GM18907 (cell line): Measurements from ENCODE around the gene CELSR2.

ENCODE experiments used
- ATAC-seq: cut with Tn5 transposase; IDR thresholded peaks from one replicate; pipeline ENCODE4 v1.9.1; 2021; ENCODE audit warnings: mild to moderate bottlenecking, moderate library complexity; ENCODE audit not compliant: unreplicated experiment

The CELSR2 gene

DNA sequence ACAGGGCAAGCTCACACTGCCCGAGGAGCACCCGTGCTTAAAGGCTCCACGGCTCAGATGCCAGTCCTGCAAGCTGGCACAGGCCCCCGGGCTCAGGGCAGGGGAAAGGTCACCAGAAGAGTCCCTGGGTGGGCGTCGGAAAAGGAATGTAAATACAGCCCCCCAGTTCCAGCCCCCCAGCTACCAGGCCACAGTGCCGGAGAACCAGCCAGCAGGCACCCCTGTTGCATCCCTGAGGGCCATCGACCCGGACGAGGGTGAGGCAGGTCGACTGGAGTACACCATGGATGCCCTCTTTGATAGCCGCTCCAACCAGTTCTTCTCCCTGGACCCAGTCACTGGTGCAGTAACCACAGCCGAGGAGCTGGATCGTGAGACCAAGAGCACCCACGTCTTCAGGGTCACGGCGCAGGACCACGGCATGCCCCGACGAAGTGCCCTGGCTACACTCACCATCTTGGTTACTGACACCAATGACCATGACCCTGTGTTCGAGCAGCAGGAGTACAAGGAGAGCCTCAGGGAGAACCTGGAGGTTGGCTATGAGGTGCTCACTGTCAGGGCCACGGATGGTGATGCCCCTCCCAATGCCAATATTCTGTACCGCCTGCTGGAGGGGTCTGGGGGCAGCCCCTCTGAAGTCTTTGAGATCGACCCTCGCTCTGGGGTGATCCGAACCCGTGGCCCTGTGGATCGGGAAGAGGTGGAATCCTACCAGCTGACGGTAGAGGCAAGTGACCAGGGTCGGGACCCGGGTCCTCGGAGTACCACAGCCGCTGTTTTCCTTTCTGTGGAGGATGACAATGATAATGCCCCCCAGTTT lies 1.3 kb downstream of the CELSR2 start:
- no peak for ATAC-seq

DNA sequence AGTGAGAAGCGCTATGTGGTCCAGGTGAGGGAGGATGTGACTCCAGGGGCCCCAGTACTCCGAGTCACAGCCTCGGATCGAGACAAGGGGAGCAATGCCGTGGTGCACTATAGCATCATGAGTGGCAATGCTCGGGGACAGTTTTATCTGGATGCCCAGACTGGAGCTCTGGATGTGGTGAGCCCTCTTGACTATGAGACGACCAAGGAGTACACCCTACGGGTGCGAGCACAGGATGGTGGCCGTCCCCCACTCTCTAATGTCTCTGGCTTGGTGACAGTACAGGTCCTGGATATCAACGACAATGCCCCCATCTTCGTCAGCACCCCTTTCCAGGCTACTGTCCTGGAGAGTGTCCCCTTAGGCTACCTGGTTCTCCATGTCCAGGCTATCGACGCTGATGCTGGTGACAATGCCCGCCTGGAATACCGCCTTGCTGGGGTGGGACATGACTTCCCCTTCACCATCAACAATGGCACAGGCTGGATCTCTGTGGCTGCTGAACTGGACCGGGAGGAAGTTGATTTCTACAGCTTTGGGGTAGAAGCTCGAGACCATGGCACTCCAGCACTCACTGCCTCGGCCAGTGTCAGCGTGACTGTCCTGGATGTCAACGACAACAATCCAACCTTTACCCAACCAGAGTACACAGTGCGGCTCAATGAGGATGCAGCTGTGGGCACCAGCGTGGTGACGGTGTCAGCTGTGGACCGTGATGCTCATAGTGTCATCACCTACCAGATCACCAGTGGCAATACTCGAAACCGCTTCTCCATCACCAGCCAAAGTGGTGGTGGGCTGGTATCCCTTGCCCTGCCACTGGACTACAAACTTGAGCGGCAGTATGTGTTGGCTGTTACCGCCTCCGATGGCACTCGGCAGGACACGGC lies 2.2 kb downstream of the CELSR2 start:
- ATAC-seq, result no peak

DNA sequence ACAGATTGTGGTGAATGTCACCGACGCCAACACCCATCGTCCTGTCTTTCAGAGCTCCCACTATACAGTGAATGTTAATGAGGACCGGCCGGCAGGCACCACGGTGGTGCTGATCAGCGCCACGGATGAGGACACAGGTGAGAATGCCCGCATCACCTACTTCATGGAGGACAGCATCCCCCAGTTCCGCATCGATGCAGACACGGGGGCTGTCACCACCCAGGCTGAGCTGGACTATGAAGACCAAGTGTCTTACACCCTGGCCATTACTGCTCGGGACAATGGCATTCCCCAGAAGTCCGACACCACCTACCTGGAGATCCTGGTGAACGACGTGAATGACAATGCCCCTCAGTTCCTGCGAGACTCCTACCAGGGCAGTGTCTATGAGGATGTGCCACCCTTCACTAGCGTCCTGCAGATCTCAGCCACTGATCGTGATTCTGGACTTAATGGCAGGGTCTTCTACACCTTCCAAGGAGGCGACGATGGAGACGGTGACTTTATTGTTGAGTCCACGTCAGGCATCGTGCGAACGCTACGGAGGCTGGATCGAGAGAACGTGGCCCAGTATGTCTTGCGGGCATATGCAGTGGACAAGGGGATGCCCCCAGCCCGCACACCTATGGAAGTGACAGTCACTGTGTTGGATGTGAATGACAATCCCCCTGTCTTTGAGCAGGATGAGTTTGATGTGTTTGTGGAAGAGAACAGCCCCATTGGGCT lies 3.0 kb downstream of the CELSR2 start:
- ATAC-seq, result no peak

DNA sequence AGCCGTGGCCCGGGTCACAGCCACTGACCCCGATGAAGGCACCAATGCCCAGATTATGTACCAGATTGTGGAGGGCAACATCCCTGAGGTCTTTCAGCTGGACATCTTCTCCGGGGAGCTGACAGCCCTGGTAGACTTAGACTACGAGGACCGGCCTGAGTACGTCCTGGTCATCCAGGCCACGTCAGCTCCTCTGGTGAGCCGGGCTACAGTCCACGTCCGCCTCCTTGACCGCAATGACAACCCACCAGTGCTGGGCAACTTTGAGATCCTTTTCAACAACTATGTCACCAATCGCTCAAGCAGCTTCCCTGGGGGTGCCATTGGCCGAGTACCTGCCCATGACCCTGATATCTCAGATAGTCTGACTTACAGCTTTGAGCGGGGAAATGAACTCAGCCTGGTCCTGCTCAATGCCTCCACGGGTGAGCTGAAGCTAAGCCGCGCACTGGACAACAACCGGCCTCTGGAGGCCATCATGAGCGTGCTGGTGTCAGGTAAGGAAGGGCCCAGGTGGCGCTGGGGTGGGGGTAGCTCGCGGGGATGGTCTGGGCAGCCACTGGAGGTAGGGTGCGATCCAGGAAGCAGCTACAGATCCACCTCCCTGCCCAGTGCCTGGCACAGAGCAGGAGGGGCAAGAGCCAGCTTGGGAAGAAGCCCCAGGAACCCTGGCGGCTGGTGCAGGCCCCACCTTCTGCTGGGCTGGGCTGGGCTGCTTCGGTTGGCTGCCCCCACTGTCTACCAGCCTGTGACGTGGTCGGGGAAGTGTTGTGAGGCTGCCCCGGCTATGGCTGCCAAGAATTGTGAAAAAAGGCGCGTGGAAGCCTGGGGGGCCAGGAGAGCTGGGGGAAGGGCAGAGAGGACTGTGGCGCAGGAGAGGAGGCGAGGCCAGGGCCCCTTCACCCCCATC lies 3.8 kb downstream of the CELSR2 start:
- no peak for ATAC-seq

DNA sequence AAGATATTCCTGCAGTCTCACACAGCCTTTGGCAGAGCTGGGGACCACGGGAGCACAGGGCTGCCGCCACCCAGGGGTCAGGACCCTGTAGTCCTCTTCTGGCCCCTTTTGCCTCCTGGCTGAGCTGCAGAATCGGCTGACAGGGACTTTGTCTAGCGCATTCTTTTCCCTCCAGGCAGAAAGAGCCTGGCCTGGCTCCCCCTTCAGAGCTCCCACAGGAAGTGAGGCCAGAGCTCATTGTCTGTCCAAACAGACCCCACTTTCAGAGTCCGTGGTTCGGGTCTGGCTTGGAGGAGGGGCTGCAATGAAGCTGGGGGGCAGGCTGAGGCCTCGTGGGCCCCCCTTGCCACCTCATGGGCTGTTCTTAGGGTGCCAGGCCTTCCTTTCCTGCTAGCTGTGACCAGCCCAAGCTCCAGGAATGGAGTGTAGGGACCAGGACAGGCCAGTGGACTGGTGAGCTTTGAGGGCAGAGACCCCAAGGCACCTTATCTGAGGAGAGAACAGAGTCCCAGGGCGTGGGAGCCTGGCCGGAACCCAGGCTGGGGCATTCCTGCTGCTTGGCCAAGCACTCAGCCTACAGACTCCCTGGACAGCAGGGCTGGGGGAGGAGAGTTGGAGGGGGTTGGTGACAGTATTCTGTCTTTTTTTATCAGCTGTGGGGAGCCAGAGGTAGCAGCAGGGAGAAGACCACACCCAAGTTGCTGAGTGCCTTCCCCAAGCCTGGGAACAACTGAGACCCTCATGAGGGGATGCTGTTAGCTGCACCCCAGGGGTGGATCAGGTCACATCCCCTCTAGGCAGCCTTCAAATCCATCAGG lies 4.7 kb downstream of the CELSR2 start:
- no peak for ATAC-seq

DNA sequence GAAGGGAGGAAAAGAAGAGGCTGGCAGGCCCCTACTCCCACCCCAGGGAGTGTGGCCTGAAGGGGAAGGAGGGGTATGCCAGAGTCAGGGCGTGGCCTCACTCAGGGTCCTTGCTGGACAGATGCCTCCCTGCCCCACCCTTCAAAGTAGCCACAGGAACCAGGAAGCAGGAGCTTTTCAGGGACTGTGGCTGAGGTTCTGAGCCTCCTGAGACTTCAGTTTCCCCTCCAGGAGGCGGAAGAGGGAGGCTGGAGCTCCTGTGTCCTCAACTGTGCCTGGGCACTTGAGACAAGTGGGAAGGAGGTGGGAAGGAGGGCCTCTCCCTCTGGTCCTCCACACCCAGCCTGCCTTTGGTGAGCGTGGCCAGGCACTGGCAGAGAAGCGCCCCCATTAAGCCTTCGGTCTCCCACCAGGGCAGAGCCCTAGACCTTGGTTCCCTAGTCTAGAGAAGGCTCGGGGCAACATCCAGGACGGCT lies 5.3 kb downstream of the CELSR2 start:
- ATAC-seq, result no peak

DNA sequence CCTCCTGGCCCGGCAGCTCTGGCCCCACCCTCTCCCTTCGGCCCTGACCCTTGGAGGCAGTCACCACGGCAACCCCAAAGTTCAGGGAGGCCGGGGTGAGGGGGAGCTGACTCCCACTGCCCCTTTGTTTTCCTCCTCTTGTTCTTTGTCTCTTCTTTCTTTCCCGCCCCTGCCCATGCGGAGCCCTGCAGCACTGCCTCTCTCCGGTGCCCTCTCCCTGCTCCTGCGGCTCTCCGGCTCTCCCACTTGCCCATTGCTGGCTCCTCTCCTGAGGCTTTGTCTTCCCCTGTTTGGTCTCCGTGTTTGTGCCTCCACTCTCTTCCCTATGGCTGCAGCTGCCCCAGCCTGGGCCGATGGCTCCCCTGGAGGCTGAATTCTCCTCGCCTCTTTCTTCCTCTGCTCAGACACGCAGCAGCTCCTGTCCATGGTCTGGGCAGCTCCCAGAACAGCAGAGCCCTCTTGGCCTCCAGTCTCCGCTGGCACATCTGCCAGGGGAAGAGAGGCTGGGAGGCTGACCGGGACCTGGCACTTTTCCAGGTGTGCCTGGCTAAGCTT lies 5.8 kb downstream of the CELSR2 start:
- no peak for ATAC-seq

DNA sequence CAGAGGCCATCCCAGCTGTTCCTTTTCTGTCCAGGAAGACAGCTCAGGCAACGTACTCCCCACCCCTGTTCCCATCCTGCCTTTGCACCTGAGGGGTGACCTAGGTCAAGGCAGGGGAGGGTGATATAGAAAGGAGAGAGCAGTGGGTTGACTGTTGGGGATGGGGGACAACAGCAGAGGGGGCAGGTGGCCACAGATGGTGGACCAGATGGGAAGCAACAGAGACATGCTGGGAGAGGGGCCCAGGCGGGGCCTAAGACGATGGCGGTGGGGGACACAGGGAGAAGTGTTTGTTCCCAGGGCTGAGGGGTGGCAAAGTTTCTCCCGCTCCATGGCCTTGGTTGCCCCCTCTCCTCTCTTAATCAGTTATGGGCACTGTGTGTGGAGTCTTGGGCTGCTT lies 6.3 kb downstream of the CELSR2 start:
- no peak for ATAC-seq

DNA sequence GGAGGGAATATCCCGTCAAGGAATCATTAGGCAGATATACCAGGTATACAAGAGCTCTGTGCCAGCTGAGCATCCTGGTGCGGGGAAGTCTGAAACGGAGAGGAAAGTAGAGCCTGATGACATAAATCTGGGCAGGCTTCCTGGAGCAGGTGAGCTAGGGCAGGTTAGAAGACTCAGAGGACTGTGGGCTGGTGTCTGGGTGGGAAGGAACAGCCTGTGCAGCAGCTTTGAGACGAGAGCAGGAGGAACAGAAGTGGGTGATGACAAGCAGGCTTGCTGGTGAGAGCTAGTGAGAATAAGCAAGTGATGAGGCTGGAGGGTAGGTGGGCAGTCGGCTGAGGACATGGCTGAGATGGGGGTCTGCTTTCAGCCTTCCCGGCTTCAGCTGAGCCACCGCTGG lies 6.7 kb downstream of the CELSR2 start:
- no peak for ATAC-seq

DNA sequence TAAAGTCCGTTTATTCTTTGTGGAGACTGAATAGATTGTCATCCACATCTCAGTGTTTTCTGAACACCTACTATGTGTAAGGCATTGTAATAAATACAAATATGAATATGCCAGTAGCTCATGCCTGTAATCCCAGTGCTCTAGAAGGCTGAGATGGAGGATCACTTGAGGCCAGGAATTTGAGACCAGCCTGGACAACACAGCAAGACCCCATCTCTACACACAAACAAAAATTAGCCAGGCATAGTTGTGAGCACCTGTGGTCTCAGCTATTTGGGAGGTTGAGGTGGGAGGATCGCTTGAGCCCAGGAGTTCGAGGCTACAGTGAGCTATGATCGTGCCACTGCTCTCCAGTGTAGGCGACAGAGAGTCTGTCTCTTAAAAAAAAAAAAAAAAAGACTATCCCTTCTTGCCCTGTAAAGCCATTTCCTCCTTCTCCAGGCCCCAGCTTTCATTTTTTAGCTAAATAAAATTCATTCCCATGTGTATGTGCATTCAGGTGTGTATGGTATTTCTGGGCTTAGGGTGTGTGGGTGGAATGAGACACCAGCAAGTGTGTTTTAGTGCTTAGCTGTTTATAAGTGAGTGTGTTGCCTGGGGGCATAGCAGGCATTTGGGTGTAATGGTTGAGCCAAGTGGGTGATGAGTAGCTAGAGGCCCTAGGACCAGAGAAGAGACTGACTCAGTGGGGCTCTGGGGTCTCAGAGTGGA lies 7.8 kb downstream of the CELSR2 start:
- ATAC-seq, result no peak

DNA sequence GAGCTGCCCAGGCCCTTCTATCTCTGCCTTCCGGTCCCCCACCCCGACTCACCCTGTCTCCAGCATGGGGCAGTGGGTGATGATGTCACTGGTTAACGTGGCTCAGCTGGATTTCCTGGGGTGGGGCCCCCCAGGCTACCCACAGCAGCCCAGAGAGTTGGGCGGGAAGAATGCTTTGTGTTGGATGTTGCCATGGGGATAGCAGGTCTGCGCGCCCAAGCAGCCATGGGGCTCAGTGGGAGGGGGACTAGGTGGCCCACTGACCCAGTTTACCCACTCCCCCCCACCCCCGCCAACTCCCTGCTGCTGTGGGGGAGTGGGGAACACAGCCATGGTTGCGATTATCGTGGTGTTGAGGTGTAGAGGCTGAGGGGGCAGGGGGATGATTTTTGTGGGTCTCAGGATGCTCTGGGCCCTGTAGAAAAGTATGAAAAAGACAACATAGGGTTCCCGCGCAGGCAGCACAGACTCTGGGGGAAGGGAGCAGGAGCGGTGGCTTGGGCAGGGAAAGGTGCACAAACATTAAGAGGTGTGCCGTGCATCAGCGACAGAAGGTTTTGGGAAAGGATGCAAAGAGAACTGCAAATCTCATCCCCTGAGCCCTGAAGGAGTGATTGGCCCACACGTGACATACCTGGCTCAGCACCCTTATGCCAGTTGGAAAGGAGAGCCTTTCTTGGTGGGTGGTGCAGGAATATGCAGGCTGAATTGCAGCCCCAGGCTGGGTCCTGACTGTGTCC lies 8.5 kb downstream of the CELSR2 start:
- ATAC-seq, result no peak

DNA sequence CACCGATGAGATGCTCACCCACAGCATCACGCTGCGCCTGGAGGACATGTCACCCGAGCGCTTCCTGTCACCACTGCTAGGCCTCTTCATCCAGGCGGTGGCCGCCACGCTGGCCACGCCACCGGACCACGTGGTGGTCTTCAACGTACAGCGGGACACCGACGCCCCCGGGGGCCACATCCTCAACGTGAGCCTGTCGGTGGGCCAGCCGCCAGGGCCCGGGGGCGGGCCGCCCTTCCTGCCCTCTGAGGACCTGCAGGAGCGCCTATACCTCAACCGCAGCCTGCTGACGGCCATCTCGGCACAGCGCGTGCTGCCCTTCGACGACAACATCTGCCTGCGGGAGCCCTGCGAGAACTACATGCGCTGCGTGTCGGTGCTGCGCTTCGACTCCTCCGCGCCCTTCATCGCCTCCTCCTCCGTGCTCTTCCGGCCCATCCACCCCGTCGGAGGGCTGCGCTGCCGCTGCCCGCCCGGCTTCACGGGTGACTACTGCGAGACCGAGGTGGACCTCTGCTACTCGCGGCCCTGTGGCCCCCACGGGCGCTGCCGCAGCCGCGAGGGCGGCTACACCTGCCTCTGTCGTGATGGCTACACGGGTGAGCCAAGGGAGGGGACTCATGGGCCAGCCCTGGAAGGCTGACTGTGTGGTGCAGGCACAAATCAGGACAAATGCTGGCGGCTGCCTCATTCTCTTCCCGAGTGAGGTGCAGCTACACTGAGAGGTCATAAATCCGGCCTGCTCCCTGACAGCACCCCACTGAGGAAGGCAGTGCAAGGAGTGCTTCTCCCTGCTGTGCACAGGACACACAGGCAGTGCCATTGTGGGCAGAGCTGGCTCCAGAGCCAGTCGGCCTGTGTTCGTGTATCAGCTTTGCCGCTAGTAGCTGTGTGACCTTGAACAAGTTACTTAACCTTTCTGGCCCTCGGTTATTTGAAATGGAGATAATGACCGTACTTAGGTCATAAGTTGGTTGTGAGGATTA lies 9.4 kb downstream of the CELSR2 start:
- ATAC-seq, result no peak

DNA sequence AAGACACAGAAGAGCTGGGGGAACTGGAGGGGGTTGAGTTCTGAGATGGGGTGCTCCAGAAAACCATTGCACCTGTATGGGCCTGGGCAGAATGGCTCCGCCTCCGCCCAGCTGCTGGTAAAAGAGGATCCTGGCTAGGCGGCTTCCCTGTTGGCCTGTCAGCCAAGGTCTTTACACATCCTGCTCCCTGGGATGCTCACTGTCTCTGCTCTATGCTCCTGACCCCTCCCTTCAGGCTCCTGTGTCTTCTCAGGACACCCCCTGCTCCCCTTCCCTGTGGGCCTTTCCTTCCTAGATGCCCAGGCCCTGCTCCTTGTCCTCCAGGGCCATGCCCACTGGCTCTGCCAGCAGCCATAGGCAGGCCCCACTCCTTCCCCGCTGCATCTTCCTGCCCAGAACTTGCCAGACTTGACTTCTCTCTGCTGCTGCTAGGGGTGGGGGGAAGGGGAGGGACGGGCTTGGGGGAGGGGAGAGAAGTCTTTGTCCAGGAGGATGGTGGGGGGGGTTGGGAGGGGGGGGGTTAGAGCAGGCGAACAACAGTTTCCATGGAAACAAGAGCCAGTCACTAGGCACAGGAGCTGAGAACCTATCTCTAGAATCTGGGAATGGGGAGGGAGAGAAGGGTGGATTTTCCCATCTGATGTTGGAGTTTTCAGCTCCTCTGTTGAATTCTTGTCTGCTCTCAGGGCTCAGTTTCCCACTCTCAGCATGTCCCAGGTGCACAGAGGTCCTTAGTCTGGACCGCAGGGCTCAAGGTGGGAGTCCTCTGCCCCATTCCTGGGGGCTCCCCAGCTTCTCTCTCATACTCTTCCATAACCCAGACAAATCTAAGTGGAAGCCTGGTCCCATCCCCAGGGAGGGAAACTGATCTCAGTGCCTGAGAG lies 10.6 kb downstream of the CELSR2 start:
- ATAC-seq, result no peak

DNA sequence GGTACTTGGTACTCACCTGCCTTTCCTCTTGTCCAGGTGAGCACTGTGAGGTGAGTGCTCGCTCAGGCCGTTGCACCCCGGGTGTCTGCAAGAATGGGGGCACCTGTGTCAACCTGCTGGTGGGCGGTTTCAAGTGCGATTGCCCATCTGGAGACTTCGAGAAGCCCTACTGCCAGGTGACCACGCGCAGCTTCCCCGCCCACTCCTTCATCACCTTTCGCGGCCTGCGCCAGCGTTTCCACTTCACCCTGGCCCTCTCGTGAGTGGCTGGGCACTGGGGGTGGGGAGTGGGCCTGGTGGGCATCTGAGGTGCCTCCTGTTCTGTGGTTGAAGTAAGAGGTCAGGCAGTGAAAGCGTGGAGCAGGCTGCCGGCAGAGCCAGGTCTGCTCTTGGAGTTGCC lies 11.7 kb downstream of the CELSR2 start:
- ATAC-seq, result no peak

DNA sequence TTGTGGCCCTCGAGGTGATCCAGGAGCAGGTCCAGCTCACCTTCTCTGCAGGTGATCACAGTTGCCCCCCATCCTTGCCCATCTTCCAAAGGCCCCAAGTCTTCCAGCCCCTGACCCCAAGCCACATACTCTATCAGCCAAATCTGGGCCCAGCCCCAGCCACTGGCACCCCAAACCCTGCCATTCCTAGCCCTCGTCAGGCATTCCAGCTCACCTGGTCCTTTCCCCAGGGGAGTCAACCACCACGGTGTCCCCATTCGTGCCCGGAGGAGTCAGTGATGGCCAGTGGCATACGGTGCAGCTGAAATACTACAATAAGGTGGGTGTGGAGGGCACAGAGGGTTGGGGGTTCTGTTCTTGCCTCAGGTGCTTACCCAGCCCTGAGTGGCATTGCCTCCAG lies 12.2 kb downstream of the CELSR2 start:
- no peak for ATAC-seq
